Ascending aorta (tissue), 2 donors: ENCODE results near the gene TMEM190. TPM values are rescaled to one million over a fixed set of nuclear protein-coding genes. Genes with fewer than 3 reads are reported as not detected.

Experiments used
- DNase-seq, 2 donors: peaks; one replicate each; pipeline ENCODE4 v3.0.0-alpha.2; 2019; ENCODE audit warnings: low spot score in 2 of 2
- H3K27ac ChIP-seq, 2 donors: fragments of 200-600 bp; sonication (generic); one replicate each; pipeline ENCODE4 v1.5.1; 2016 to 2017; ENCODE audit warnings: mild to moderate bottlenecking in 1 of 2
- H3K27me3 ChIP-seq: fragments of 200-600 bp; sonication (generic); one replicate; pipeline ENCODE4 v1.5.1; 2017
- H3K36me3 ChIP-seq, 2 donors: fragments of 200-600 bp; sonication (generic); one replicate each; pipeline ENCODE4 v1.5.1; 2016
- H3K4me1 ChIP-seq, 2 donors: fragments of 200-600 bp; sonication (generic); one replicate each; pipeline ENCODE4 v1.5.1; 2016 to 2017; ENCODE audit warnings: mild to moderate bottlenecking in 1 of 2
- H3K4me3 ChIP-seq, 2 donors: fragments of 200-600 bp; sonication (generic); one replicate each; pipeline ENCODE4 v1.5.1; 2016 to 2017; ENCODE audit warnings: mild to moderate bottlenecking in 1 of 2
- H3K9me3 ChIP-seq, 2 donors: fragments of 200-600 bp; sonication (generic); one replicate each; pipeline ENCODE4 v1.5.1; 2016
- CTCF ChIP-seq, 3 experiments: fragments of 200-600 bp in 2 of 3; fragments of 450-650 bp in 1 of 3; sonication (generic) in 2 of 3; IDR thresholded peaks; one replicate each; pipeline ENCODE4 v1.5.1; 2016 to 2019; ENCODE audit warnings: antibody characterized with exemption in 3 of 3, mild to moderate bottlenecking in 1 of 3, moderate library complexity in 1 of 3
- intact Hi-C: fragments of 100-400 bp; cut with DNase I; formaldehyde crosslinking; loops from one replicate; pipeline ENCODE4 v1.15.1; 2023
- total RNA-seq: library from RNA; depleted of rRNA; stranded (reverse); fragments of >200 nt; gene quantifications from one replicate; pipeline ENCODE4 v1.1.0, GENCODE V29; 2016

The TMEM190 gene
- total RNA-seq, 1 donor from 2014 or later, result not detected

- H3K36me3 ChIP-seq, result peaks cover 0 to 13% of the 10 kb centered on the region in 2 donors
- TF ChIP-seq CTCF (IDR thresholded peaks at IDR 0.05), result no peak
- no peak overlapping the region for H3K27ac ChIP-seq
- intact Hi-C loops, result no loop called here
- H3K4me3 ChIP-seq, result no peak overlapping the region
- H3K9me3 ChIP-seq, result no peaks in the 10 kb centered on the region
- DNase-seq, result no peak
- H3K27me3 ChIP-seq, result peaks cover 11% of the 10 kb centered on the region
- peaks cover 3 to 12% of the 10 kb centered on the region in 2 donors for H3K4me1 ChIP-seq
These were observed 25.9 kb upstream of the TMEM190 start for GRCh38 chr19:55350620-55351315.

- Histone ChIP-seq H3K36me3 (peaks cover 0 to 5% of the 10 kb centered on the region in 2 donors), H3K9me3 (no peaks in the 10 kb centered on the region), H3K4me3 (no peak overlapping the region), H3K27me3 (peaks cover 11% of the 10 kb centered on the region), H3K4me1 (peaks cover 3 to 12% of the 10 kb centered on the region in 2 donors), H3K27ac (no peak overlapping the region)
- intact Hi-C loops, result no loop called here
- DNase-seq, result no peak
- no peak for TF ChIP-seq CTCF (IDR thresholded peaks at IDR 0.05)
These were observed 24.6 kb upstream of the TMEM190 start for GRCh38 chr19:55352040-55352439.

- H3K27ac ChIP-seq, result no peak overlapping the region
- H3K36me3 ChIP-seq, result no peaks in the 10 kb centered on the region
- H3K4me1 ChIP-seq, result peaks cover 3 to 12% of the 10 kb centered on the region in 2 donors
- peaks cover 11% of the 10 kb centered on the region for H3K27me3 ChIP-seq
- no peak for DNase-seq
- H3K4me3 ChIP-seq, result no peak overlapping the region
- intact Hi-C loops, result no loop called here
- TF ChIP-seq CTCF (IDR thresholded peaks at IDR 0.05), result no peak
- H3K9me3 ChIP-seq, result no peaks in the 10 kb centered on the region
These were observed 24.0 kb upstream of the TMEM190 start for GRCh38 chr19:55352549-55353145.

GRCh38 chr19:55353356-55353802 is 23.2 kb upstream of the TMEM190 start:
- Histone ChIP-seq H3K4me1 (peaks cover 3 to 12% of the 10 kb centered on the region in 2 donors), H3K27me3 (peaks cover 11% of the 10 kb centered on the region), H3K9me3 (no peaks in the 10 kb centered on the region), H3K4me3 (peak overlapping the region; percentile 47 to 59), H3K36me3 (no peaks in the 10 kb centered on the region), H3K27ac (no peak overlapping the region)
- intact Hi-C loops, result no loop called here
- DNase-seq, result no peak
- no peak for TF ChIP-seq CTCF (IDR thresholded peaks at IDR 0.05)

GRCh38 chr19:55353803-55354697 is 22.6 kb upstream of the TMEM190 start:
- Histone ChIP-seq H3K36me3 (no peaks in the 10 kb centered on the region), H3K4me3 (peak overlapping the region; percentile 47 to 59), H3K9me3 (no peaks in the 10 kb centered on the region), H3K27me3 (peaks cover 11% of the 10 kb centered on the region), H3K27ac (no peak overlapping the region), H3K4me1 (peaks cover 3 to 12% of the 10 kb centered on the region in 2 donors)
- TF ChIP-seq CTCF (IDR thresholded peaks at IDR 0.05), result no peak
- peak in 1 of 2 donors; percentile 78 for DNase-seq
- intact Hi-C loops, result no loop called here
